Measurements from ENCODE around the gene TMEFF2. TPM values are rescaled to one million over a fixed set of nuclear protein-coding genes. Genes with fewer than 3 reads are reported as not detected.

The TMEFF2 gene
- total RNA-seq, 2 experiments from 2014 or later, result not detected

GRCh38 chr2:192151853-192152252 is 42.9 kb downstream of the TMEFF2 start:
- DNase-seq (ENCODE audit: low spot score), result no peak
- Histone ChIP-seq H2AFZ (ENCODE audit: low read length) (no peak overlapping the region), H3K9me2 (ENCODE audit: insufficient read depth, low read length) (no peaks in the 10 kb centered on the region), H3K27ac (ENCODE audit: low read depth, low read length, poor library complexity, severe bottlenecking) (no peak overlapping the region), H3K4me3 (ENCODE audit: low read depth, low read length, poor library complexity, severe bottlenecking) (no peak overlapping the region), H3K4me1 (ENCODE audit: insufficient read depth, low read length, poor library complexity, severe bottlenecking) (no peaks in the 10 kb centered on the region), H4K20me1 (ENCODE audit: insufficient read depth, low read length) (no peaks in the 10 kb centered on the region), H3K4me2 (ENCODE audit: low read length) (no peak overlapping the region), H3K9me3 (ENCODE audit: low read length) (no peaks in the 10 kb centered on the region), H3K36me3 (ENCODE audit: insufficient read depth, low read length) (no peaks in the 10 kb centered on the region), H3K79me2 (ENCODE audit: insufficient read depth, low read depth, low read length) (no peaks in the 10 kb centered on the region)
- TF ChIP-seq EZH2phosphoT487 (IDR thresholded peaks at IDR 0.05; ENCODE audit: borderline replicate concordance, low read depth, low read length) (no peak), CTCF (conservative IDR thresholded peaks at IDR 0.05; ENCODE audit: low read length) (no peak)
- intact Hi-C loops (cut with micrococcal nuclease; ENCODE audit: unreplicated experiment), result no loop called here
- ChIA-PET POLR2A (no interaction called here), CTCF (ENCODE audit: unreplicated experiment) (no interaction called here)
- BruUV-seq (replicated peaks), result no TSS peak

DNA sequence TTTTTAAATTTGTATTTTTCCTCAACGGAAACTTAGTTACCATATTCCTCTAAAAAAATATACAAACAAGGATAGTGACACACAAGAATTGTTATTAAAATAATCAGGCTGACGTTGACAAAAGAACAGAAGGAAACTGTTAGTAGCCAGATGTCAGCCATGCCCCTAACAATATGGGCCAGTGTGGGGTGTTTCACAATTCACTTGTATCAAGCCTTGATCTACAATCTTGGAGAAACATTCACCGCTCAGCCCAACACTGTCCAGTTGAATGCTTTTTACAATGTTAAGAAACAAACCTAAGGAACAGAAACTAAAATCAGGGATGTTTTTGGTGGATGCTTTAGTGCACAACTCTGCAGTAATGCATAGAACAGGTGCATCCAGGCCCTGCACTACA is 44.6 kb downstream of the TMEFF2 start:
- no TSS peak for BruUV-seq (replicated peaks)
- no peak for DNase-seq (ENCODE audit: low spot score)

More for the DNA sequence above, 44.6 kb downstream of the TMEFF2 start:
- no peak for TF ChIP-seq EZH2phosphoT487 (IDR thresholded peaks at IDR 0.05; ENCODE audit: borderline replicate concordance, low read depth, low read length)
- TF ChIP-seq CTCF (conservative IDR thresholded peaks at IDR 0.05; ENCODE audit: low read length), result no peak
- no peaks in the 10 kb centered on the region for H3K4me1 ChIP-seq (ENCODE audit: insufficient read depth, low read length, poor library complexity, severe bottlenecking)
- ChIA-PET CTCF (ENCODE audit: unreplicated experiment) (no interaction called here), POLR2A (no interaction called here)
- no peak overlapping the region for H2AFZ ChIP-seq (ENCODE audit: low read length)
- intact Hi-C loops (cut with micrococcal nuclease; ENCODE audit: unreplicated experiment), result no loop called here
- no peak overlapping the region for H3K4me3 ChIP-seq (ENCODE audit: low read depth, low read length, poor library complexity, severe bottlenecking)
- H3K9me2 ChIP-seq (ENCODE audit: insufficient read depth, low read length), result no peaks in the 10 kb centered on the region
- H3K36me3 ChIP-seq (ENCODE audit: insufficient read depth, low read length), result no peaks in the 10 kb centered on the region
- H3K4me2 ChIP-seq (ENCODE audit: low read length), result no peak overlapping the region
- H3K79me2 ChIP-seq (ENCODE audit: insufficient read depth, low read depth, low read length), result no peaks in the 10 kb centered on the region
- no peaks in the 10 kb centered on the region for H4K20me1 ChIP-seq (ENCODE audit: insufficient read depth, low read length)
- H3K27ac ChIP-seq (ENCODE audit: low read depth, low read length, poor library complexity, severe bottlenecking), result no peak overlapping the region
- H3K9me3 ChIP-seq (ENCODE audit: low read length), result no peaks in the 10 kb centered on the region
